OCI-LY7 (cell line): ENCODE data around the gene PLPPR5.

Experiments
- EZH2phosphoT487 ChIP-seq: fragments of 200-600 bp; sonication (generic); IDR thresholded peaks from 2 replicates; pipeline ENCODE4 v1.6.1; 2018; ENCODE audit warnings: low read depth, borderline replicate concordance, mild to moderate bottlenecking, mixed run types, antibody characterized with exemption, low read length, moderate library complexity, mixed read lengths
- TF ChIP-seq, protein P1 (sequence below): fragments of 200-600 bp; sonication (generic); conservative IDR thresholded peaks from 2 replicates; pipeline ENCODE4 v1.5.1; 2014; ENCODE audit warnings: mild to moderate bottlenecking, antibody characterized with exemption, low read length, moderate library complexity, mixed read lengths

DNA sequence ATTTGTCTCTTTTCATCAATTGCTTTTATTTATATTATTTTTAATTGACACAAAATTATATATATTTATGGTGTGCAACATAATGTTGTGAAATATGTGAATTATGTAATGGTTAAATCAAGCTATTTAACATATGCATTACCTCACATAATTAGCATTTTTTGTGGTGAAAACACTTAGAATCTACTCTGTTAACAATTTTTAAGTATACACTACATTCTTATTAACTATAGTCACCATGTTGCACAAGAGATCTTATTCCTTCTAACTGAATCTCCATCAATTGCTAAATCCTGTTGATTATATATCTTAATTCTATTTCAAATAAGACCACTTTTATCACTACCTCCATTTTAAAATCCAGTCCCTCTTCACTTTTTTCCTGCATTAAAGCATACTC lies 42.5 kb downstream of the PLPPR5 start:
- TF ChIP-seq, protein P1, sequence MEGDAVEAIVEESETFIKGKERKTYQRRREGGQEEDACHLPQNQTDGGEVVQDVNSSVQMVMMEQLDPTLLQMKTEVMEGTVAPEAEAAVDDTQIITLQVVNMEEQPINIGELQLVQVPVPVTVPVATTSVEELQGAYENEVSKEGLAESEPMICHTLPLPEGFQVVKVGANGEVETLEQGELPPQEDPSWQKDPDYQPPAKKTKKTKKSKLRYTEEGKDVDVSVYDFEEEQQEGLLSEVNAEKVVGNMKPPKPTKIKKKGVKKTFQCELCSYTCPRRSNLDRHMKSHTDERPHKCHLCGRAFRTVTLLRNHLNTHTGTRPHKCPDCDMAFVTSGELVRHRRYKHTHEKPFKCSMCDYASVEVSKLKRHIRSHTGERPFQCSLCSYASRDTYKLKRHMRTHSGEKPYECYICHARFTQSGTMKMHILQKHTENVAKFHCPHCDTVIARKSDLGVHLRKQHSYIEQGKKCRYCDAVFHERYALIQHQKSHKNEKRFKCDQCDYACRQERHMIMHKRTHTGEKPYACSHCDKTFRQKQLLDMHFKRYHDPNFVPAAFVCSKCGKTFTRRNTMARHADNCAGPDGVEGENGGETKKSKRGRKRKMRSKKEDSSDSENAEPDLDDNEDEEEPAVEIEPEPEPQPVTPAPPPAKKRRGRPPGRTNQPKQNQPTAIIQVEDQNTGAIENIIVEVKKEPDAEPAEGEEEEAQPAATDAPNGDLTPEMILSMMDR, result no peak
- TF ChIP-seq EZH2phosphoT487, result no peak
